HL-60 (cell line): ENCODE measurements around the gene MSL1.

Experiments
- DNase-seq, 2 experiments: peaks; one replicate each; pipeline ENCODE4 v3.0.0-alpha.2; 2010 to 2020; ENCODE audit warnings: low read depth in 1 of 2, low spot score in 1 of 2
- H3K27ac ChIP-seq: fragments of 250-450 bp; sonication (Bioruptor Pico); replicated peaks from 2 replicates; pipeline ENCODE4 v1.5.1; 2020; ENCODE audit warnings: mild to moderate bottlenecking, moderate library complexity
- H3K27me3 ChIP-seq: fragments of 250-450 bp; sonication (Bioruptor Pico); 2 replicates; pipeline ENCODE4 v1.5.1; 2021; ENCODE audit warnings: mild to moderate bottlenecking, moderate library complexity; ENCODE audit not compliant: insufficient read depth, poor library complexity, severe bottlenecking
- H3K4me3 ChIP-seq: replicated peaks from 2 replicates; pipeline ENCODE4 v1.5.1; 2011; ENCODE audit warnings: mild to moderate bottlenecking, control low read depth, low read length; ENCODE audit not compliant: insufficient read depth
- GABPA ChIP-seq: IDR thresholded peaks from 2 replicates; pipeline ENCODE4 v1.6.1; 2012; ENCODE audit warnings: low read depth
- POLR2AphosphoS5 ChIP-seq: IDR thresholded peaks from 2 replicates; pipeline ENCODE4 v1.6.1; 2012; ENCODE audit warnings: low read depth
- SPI1 ChIP-seq: IDR thresholded peaks from 2 replicates; pipeline ENCODE4 v1.6.1; 2012; ENCODE audit warnings: low read depth, mild to moderate bottlenecking, borderline replicate concordance
- TF ChIP-seq, protein P1 (sequence below): IDR thresholded peaks from 2 replicates; pipeline ENCODE4 v1.6.1; 2012; ENCODE audit warnings: low read depth; ENCODE audit not compliant: insufficient replicate concordance
- TF ChIP-seq, protein P2 (sequence below): IDR thresholded peaks from one replicate; pipeline ENCODE4 v1.5.1; 2011; ENCODE audit warnings: low read length, control low read depth, inconsistent platforms; ENCODE audit not compliant: insufficient read depth

The MSL1 gene

DNA sequence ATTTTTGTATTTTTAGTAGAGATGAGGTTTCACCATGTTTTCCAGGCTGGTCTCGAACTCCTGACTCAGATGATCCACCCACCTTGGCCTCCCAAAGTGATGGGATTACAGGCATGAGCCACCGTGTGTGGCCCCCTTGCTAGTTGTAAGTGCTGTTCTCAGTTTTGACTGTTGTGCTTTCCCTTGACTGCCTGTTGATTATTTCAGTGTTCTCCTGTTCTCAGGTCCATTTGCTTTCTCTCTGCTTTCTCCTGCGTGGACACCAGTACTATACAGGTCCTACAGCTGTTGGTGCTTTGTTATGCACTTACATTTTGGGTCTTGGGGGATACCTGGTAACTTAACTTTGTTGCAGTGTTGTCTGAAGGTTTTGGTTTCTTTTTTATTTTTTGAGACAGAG lies 26.8 kb downstream of the MSL1 start:
- Histone ChIP-seq H3K4me3 (no peak overlapping the region), H3K27ac (no peak overlapping the region), H3K27me3 (no peaks in the 10 kb centered on the region)
- no peak for TF ChIP-seq SPI1
- TF ChIP-seq POLR2AphosphoS5 = no peak
- TF ChIP-seq, protein P1, sequence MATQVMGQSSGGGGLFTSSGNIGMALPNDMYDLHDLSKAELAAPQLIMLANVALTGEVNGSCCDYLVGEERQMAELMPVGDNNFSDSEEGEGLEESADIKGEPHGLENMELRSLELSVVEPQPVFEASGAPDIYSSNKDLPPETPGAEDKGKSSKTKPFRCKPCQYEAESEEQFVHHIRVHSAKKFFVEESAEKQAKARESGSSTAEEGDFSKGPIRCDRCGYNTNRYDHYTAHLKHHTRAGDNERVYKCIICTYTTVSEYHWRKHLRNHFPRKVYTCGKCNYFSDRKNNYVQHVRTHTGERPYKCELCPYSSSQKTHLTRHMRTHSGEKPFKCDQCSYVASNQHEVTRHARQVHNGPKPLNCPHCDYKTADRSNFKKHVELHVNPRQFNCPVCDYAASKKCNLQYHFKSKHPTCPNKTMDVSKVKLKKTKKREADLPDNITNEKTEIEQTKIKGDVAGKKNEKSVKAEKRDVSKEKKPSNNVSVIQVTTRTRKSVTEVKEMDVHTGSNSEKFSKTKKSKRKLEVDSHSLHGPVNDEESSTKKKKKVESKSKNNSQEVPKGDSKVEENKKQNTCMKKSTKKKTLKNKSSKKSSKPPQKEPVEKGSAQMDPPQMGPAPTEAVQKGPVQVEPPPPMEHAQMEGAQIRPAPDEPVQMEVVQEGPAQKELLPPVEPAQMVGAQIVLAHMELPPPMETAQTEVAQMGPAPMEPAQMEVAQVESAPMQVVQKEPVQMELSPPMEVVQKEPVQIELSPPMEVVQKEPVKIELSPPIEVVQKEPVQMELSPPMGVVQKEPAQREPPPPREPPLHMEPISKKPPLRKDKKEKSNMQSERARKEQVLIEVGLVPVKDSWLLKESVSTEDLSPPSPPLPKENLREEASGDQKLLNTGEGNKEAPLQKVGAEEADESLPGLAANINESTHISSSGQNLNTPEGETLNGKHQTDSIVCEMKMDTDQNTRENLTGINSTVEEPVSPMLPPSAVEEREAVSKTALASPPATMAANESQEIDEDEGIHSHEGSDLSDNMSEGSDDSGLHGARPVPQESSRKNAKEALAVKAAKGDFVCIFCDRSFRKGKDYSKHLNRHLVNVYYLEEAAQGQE = no peak
- TF ChIP-seq GABPA = no peak
- TF ChIP-seq, protein P2, sequence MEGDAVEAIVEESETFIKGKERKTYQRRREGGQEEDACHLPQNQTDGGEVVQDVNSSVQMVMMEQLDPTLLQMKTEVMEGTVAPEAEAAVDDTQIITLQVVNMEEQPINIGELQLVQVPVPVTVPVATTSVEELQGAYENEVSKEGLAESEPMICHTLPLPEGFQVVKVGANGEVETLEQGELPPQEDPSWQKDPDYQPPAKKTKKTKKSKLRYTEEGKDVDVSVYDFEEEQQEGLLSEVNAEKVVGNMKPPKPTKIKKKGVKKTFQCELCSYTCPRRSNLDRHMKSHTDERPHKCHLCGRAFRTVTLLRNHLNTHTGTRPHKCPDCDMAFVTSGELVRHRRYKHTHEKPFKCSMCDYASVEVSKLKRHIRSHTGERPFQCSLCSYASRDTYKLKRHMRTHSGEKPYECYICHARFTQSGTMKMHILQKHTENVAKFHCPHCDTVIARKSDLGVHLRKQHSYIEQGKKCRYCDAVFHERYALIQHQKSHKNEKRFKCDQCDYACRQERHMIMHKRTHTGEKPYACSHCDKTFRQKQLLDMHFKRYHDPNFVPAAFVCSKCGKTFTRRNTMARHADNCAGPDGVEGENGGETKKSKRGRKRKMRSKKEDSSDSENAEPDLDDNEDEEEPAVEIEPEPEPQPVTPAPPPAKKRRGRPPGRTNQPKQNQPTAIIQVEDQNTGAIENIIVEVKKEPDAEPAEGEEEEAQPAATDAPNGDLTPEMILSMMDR = no peak
- DNase-seq = no peak

DNA sequence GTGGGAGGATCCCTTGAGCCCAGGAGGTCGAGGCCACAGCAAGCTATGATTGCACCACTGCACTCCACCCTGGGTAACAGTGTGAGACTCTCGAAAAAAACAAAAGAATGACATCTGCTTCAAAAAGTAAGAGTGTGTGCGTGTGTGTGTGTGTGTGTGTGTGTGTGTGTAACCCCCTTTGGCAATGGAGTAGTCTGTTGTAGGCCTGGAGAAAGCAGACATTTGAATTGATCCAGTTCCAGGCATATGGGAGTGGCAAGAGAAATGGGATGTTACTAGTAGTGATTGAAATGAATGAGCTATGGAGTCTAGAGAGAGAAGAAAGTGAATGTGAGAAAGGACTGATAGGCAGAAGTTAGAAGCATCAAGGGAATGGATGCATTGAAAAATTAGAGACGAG lies 28.5 kb downstream of the MSL1 start:
- TF ChIP-seq SPI1 (no peak), GABPA (no peak), POLR2AphosphoS5 (no peak)
- TF ChIP-seq, protein P1 = no peak
- TF ChIP-seq, protein P2 = no peak
- Histone ChIP-seq H3K27ac (no peak overlapping the region), H3K4me3 (no peak overlapping the region), H3K27me3 (no peaks in the 10 kb centered on the region)
- DNase-seq = no peak

DNA sequence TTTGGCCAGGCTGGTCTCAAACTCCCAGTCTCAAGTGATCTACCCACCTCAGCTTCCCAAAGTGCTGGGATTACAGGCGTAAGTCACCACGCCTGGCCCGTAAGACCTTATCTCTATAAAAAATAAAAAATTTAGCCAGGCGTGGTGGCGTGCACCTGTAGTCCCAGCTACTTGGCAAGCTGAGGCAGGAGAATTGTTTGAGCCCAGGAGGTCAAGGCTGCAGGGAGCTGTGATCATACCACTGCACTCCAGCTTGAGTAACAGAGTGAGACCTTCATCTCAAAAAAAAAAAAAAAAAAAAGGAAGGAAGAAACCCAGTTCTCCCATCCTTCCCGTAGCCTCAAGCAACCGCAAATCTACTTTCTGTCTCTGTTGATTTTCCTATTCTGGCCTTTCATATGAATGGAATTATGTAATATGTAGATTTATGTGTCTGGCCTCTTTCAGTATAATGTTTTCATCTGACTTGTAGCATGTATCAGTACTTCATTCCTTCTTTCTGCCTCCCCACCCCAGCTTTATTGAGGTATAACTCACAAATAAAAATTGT lies 29.7 kb downstream of the MSL1 start:
- TF ChIP-seq POLR2AphosphoS5 = no peak
- no peak for TF ChIP-seq SPI1
- TF ChIP-seq GABPA = no peak
- TF ChIP-seq, protein P1 = no peak
- TF ChIP-seq, protein P2 = no peak
- DNase-seq = peak; percentile 46 to 73
- H3K27ac ChIP-seq = peak overlapping the region; percentile 27
- H3K4me3 ChIP-seq = no peak overlapping the region
- H3K27me3 ChIP-seq = no peaks in the 10 kb centered on the region
